NOMO-1 treated with dmso at 0.1 percent for 144 hours (cell line): Measurements from ENCODE around the gene CEP43.

Experiments
- DNase-seq: peaks from one replicate; lab custom pipeline; 2025; ENCODE audit not compliant: unreplicated experiment; lab: John Stamatoyannopoulos, UW

Gene CEP43

DNA sequence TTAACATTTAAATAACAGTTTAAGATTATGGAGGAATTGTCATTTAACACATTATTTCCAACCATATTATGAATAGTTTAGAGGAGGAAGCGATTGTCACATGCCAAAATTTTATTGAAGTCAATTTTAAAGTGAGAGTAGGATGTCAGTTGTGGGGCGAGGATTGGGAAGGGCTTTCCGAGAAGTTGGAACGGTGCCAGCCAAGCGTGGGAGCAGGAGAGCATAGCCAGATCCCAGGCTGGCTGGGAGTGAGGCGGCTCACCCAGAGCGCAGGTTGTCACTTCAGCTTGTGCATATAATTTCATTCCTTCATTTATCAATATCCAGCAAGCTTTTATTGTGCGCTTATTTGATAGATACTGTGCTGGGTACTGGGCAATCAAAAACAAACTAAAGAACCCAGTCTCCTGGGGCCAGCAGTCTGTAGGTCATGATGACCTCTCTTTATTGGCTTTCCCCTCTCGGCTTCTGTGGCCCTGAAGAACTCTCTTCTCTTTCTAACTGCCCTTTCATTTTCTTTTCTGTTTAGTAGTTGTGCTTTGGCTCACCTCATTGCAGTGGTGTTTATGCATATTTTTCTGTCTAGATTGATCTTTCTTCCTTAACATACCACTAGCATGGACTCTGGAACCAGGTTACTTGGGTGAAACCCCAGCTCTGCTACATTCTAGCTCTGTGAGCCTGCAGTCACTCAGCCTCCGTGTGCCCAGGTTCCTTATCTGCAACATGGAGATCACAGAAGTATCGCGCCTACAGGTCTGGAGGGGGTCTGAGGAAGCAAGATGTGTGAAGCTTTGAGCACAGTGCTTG is 6.4 kb downstream of the CEP43 start:
- DNase-seq: no peak

GRCh38 chr6:167007985-167008384 is 8.8 kb downstream of the CEP43 start:
- DNase-seq: no peak

- DNase-seq: no peak
These were observed 13.9 kb downstream of the CEP43 start for GRCh38 chr6:167013067-167013466.

- no peak for DNase-seq
These were observed 14.7 kb downstream of the CEP43 start for GRCh38 chr6:167013946-167014345.

GRCh38 chr6:167015302-167015701 is 16.1 kb downstream of the CEP43 start:
- DNase-seq: no peak

GRCh38 chr6:167020206-167020605 is 21.0 kb downstream of the CEP43 start:
- no peak for DNase-seq

- no peak for DNase-seq
These were observed 28.1 kb downstream of the CEP43 start for GRCh38 chr6:167027308-167027707.

DNA sequence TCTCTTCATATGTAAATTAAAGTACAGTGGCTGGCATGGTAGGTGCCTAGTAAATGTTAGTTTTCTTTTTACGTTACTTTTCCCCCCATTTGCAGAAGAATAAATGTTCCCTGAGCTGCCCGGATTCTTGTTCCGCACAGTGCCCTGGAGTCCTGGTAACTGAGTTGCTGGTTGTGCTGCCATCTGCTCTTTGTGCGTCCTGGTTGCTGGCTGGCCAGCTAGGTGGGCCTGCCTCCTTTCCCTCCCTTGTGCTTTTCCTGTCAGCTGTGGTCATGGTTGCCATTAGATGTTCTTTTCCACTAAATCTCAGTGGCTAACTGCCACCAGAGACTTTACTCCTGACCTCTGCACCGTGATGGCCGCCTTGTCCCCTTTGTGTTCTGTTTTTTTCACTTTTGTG is 28.6 kb downstream of the CEP43 start:
- no peak for DNase-seq

DNA sequence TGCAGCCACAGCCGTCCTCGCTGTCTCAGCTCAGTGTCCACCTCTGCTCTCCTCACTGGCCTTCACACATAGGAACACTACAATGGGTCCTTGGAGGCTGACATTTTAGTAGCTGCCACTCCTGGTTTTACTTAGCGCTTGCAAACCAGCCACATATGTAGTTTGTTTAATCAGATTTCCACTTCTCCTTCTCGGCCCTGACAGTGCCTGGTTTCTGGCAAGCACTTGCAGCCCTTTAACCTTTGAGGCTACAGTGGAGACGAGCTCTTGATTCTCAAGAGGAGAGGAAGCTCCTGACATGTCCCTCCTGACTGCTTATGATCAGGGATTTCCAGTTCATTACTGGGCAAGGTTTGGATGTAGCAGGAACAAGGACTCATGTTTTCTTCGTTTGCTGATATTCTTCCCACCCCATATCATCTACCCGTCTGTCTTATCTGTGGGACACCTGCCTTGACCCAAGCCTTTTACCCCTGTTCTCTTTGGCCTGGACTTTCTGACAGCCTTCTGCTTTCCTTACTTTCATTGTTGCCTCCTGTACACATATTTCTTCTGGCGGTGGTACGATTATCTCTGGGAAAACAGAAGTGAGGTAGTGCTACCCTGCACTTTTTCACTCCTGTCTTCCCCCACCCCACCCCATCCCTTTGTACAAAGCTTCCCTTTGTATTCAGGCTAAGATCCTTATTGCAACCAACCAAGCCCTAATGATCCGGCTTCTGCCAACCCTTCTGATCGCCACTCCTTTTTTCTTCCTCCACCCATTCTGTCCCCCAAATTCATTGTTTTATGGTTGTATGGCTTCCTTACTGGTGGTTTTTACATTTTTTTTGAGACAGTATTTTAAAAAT is 31.2 kb downstream of the CEP43 start:
- DNase-seq: no peak

DNA sequence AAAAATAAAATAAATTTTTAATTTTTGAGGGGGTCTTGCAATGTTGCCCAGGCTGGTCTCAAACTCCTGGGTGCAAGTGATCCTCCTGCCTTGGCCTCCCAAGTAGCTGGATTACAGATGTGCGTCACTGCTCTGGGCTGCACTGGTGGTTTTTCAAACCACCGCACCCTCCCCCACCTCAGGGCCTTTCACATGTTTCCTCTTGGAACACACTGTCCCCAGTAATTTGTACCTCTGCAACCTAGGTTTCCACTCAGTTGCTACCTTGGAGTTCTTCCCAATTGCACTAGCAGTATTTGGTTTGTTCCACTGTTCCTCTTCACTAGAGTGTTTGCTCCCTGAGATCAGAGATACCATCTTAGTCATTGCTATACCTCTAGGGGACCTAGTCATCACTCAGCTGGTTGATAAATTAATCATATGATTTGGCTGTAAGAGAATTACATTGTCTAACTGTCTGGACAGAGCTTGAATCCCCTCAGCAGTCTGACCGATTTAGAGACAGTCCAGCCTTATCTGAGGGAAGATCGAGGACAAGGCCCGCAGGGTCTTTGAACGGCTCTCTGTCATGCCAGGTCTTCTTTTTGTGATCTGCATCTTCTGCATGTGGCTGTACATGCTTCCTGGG is 32.0 kb downstream of the CEP43 start:
- no peak for DNase-seq

GRCh38 chr6:167034056-167034455 is 34.9 kb downstream of the CEP43 start:
- DNase-seq: no peak

DNA sequence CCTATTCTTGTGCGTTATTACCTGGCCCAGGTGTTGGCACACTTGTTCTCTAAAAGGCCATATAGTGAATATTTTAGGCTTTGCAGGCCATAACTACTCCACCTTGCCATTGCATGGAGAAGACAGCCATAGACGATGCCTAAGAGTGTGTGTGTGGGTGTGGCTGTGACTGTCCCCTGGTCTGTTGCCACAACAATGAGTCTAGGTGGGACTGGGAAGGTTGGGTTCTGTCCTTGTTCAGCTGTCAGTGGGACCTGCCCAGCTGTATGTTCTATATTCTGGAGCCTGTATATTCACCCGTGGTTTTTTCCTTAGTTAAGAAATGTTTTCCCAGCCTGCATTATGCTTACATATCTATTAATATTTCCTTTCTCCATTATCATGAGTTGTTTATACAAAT is 38.6 kb downstream of the CEP43 start:
- no peak for DNase-seq

GRCh38 chr6:167044696-167045095 is 45.5 kb downstream of the CEP43 start:
- DNase-seq: peak; percentile 0

DNA sequence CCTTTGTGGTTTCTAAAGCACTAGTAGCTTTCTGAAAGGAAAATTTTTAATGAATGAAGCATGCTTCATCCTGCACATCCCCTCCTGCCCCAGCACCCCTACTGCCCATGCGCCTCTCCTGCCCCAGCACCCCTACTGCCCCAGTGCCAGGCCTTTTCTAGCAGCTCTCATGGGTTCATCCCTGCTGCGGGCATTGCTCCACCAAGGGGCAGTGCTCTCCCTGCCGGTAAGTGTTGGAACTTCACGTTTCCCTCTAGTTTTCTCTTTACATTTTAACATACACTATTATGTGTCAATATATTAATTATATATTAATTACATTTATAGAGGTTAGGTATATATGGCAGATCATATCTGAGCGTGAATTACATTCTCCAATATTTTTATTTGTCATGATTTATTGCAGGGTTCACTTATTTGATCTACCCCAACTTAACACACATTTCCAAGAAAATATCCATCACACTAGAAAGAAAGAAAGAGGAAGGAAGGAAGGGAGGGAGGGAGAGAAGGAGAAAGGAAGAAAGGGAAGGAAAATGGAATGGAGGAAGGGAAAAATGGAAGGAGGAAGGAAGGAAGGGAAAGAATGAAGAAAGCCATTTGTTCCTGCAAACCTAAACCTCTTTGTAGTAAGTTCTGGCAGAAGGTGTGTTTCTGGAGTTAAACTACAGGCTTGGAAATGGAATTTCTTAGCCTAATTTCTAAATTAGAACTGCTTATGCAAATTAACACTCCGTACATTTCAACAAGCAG is 46.8 kb downstream of the CEP43 start:
- DNase-seq: no peak

- DNase-seq: no peak
These were observed 47.8 kb downstream of the CEP43 start for GRCh38 chr6:167046861-167047495.

GRCh38 chr6:167047554-167047953 is 48.4 kb downstream of the CEP43 start:
- DNase-seq: peak; percentile 80
